Chondrocyte (in vitro differentiated cells): ENCODE results near the gene ATP13A1. TPM values are rescaled to one million over a fixed set of nuclear protein-coding genes. Genes with fewer than 3 reads are reported as not detected.
"Not testable (repeated sequence)": the region's sequence is repeated elsewhere in the genome, so short reads cannot be mapped to it uniquely, and the experiment has no call there.

Source experiments
- DNase-seq: peaks from one replicate; pipeline ENCODE4 v3.0.0; 2021; ENCODE audit warnings: mixed read lengths, low spot score
- H3K27ac Mint-ChIP-seq: one replicate; pipeline ENCODE4 v1.8.0; 2021; ENCODE audit warnings: mild to moderate bottlenecking, moderate library complexity, mixed read lengths; ENCODE audit not compliant: unreplicated experiment
- H3K27me3 Mint-ChIP-seq: 2 replicates; pipeline ENCODE4 v1.8.0; 2021; ENCODE audit warnings: low read depth, mixed read lengths
- H3K36me3 Mint-ChIP-seq: 2 replicates; pipeline ENCODE4 v1.8.0; 2021; ENCODE audit warnings: low read depth, mixed read lengths
- H3K4me1 Mint-ChIP-seq: 2 replicates; pipeline ENCODE4 v1.8.0; 2021; ENCODE audit warnings: low read depth, mild to moderate bottlenecking, mixed read lengths
- H3K4me3 Mint-ChIP-seq: one replicate; pipeline ENCODE4 v1.8.0; 2021; ENCODE audit warnings: mild to moderate bottlenecking, moderate library complexity, mixed read lengths; ENCODE audit not compliant: unreplicated experiment
- H3K9me3 Mint-ChIP-seq: 2 replicates; pipeline ENCODE4 v1.8.0; 2021; ENCODE audit warnings: low read depth, mixed read lengths
- total RNA-seq: library from RNA; stranded (reverse); gene quantifications from 3 replicates; pipeline ENCODE4 v1.2.1, GENCODE V29; 2021
- TF ChIP-seq, protein P1 (sequence below): fragments of 200-600 bp; sonication (generic); IDR thresholded peaks from 2 replicates; pipeline ENCODE4 v1.5.0; 2021; ENCODE audit warnings: antibody characterized with exemption, mild to moderate bottlenecking, moderate library complexity

Gene ATP13A1
- total RNA-seq, 1 donor from 2014 or later: 48.8 TPM

DNA sequence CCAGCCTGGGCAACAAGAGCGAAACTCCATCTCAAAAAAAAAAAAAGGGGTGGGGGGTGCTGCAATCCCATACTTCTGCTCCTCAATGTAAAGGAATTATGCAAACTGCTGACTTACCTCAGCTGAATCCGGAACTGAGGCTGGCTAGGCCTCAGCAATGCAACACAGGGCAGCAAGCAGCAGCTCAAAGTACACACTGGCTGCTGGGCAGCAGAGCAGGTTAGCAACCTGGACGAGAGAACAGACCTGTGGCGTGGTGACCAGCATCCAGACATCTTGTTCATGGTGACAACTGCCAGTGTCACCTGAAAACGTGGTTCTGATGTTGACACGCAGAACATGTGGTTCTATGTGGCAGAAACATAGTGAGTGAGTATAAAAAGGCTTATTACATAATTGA lies 41.4 kb upstream of the ATP13A1 start:
- no peak overlapping the region for H3K4me3 Mint-ChIP-seq
- TF ChIP-seq, protein P1, sequence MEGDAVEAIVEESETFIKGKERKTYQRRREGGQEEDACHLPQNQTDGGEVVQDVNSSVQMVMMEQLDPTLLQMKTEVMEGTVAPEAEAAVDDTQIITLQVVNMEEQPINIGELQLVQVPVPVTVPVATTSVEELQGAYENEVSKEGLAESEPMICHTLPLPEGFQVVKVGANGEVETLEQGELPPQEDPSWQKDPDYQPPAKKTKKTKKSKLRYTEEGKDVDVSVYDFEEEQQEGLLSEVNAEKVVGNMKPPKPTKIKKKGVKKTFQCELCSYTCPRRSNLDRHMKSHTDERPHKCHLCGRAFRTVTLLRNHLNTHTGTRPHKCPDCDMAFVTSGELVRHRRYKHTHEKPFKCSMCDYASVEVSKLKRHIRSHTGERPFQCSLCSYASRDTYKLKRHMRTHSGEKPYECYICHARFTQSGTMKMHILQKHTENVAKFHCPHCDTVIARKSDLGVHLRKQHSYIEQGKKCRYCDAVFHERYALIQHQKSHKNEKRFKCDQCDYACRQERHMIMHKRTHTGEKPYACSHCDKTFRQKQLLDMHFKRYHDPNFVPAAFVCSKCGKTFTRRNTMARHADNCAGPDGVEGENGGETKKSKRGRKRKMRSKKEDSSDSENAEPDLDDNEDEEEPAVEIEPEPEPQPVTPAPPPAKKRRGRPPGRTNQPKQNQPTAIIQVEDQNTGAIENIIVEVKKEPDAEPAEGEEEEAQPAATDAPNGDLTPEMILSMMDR: no peak
- no peak for DNase-seq
- no peak overlapping the region for H3K27ac Mint-ChIP-seq
- peaks cover 63% of the 10 kb centered on the region for H3K36me3 Mint-ChIP-seq
- H3K27me3 Mint-ChIP-seq: no peaks in the 10 kb centered on the region
- no peaks in the 10 kb centered on the region for H3K4me1 Mint-ChIP-seq
- H3K9me3 Mint-ChIP-seq: peaks cover 63% of the 10 kb centered on the region

DNA sequence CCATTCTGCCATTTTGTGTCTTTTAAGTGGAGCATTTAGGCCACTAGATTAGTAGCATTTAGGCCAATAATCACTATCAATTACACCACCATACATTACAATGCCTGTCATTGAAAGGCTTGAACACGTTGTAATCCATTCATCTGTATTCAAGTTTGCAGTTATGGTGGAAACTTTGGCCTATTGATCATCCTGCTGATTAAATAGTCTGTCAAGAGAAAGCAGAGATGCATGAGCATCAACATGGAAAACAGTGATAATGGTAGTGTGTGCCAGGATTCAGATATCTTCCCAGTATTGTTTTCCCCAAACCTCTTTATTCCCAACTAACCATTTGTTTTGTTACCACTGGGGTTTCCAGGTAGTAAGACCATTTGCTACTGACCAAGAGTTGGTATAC lies 37.0 kb upstream of the ATP13A1 start:
- DNase-seq, H3K4me1 Mint-ChIP-seq, H3K27me3 Mint-ChIP-seq, H3K27ac Mint-ChIP-seq, H3K4me3 Mint-ChIP-seq: not testable (repeated sequence)
- Mint-ChIP-seq H3K36me3 (peaks cover 35% of the 10 kb centered on the region), H3K9me3 (peaks cover 43% of the 10 kb centered on the region)

DNA sequence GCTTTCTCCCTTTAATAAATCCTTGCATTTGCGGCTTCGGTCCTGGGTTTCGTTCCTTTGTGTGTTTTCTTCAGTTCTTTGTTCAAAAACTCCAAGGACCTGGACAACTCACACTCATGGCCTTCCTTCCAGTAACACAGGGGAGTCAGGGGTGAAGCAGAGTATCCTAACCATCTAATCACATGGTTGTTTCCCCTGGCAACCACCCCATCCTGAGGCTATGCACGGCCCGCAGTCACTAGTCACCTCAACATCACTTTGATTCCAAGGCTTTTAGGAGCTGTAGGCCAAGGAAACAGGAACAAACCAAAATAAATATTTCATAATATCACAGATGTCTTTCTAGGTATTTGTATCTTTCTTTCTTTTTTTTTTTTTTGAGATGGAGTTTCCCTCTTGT lies 34.1 kb upstream of the ATP13A1 start:
- Mint-ChIP-seq H3K36me3 (peaks cover 16% of the 10 kb centered on the region), H3K4me3 (no peak overlapping the region), H3K27me3 (no peaks in the 10 kb centered on the region), H3K27ac (no peak overlapping the region), H3K4me1 (no peaks in the 10 kb centered on the region), H3K9me3 (peaks cover 27% of the 10 kb centered on the region)
- TF ChIP-seq, protein P1: no peak
- no peak for DNase-seq

DNA sequence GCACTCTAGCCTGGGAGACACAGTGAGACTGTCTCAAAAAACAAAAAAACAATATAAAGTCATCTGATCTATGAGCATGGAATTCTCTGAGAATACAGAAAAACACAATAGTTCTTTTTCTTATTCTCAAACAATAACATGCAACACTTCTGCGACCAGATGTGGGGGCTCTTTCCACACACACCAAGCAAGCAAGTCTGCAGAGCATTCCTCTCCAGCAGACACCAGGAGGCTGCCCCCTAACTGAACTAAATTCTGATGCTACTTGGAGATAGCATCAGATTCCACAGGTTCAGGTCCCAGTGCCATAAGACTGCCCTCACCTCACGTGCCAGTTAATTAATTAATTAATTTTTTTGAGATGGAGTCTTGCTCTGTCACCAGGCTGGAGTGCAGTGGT lies 32.9 kb upstream of the ATP13A1 start:
- Mint-ChIP-seq H3K9me3 (peaks cover 25% of the 10 kb centered on the region), H3K4me1 (no peaks in the 10 kb centered on the region), H3K4me3 (no peak overlapping the region), H3K27ac (no peak overlapping the region), H3K27me3 (no peaks in the 10 kb centered on the region), H3K36me3 (peaks cover 15% of the 10 kb centered on the region)
- no peak for DNase-seq
- TF ChIP-seq, protein P1: no peak

DNA sequence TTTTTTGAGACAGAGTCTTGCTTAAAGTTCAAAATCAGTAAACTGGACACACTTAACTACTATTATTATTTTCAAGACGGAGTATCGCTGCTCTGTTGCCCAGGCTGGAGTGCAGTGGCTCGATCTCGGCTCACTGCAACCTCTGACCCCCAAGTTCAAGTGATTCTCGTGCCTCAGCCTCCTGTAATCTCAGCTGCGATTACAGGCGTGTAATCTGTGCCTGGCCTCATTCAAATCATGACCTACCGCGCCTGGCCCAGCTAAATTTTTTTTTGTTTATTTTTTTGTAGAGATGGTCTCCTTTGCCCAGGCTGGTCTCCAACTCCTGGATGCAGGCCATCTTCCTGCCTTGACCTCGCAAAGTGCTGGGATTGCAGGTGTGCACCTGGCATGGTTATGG lies 28.2 kb upstream of the ATP13A1 start:
- Mint-ChIP-seq H3K27ac (no peak overlapping the region), H3K9me3 (peaks cover 3% of the 10 kb centered on the region), H3K4me3 (no peak overlapping the region), H3K36me3 (peaks cover 4% of the 10 kb centered on the region), H3K27me3 (no peaks in the 10 kb centered on the region), H3K4me1 (no peaks in the 10 kb centered on the region)
- TF ChIP-seq, protein P1: no peak
- no peak for DNase-seq

DNA sequence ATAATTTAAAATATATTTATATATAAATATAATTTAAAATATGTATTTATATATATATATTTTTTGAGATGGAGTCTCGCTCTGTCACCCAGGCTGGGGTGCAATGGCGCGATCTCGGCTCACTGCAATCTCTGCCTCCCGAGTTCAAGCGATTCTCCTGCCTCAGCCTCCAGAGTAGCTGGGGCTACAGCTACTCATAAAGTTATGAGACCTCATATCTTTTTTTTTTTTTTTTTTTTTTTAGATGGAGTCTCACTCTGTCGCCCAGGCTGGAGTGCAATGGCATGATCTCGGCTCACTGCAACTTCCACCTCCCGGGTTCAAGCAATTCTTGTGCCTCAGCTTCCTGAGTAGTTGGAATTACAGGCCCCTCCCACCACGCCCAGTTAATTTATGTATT lies 25.5 kb upstream of the ATP13A1 start:
- DNase-seq, H3K27ac Mint-ChIP-seq, H3K27me3 Mint-ChIP-seq, H3K4me3 Mint-ChIP-seq, H3K36me3 Mint-ChIP-seq, H3K4me1 Mint-ChIP-seq: not testable (repeated sequence)
- peaks cover 15% of the 10 kb centered on the region for H3K9me3 Mint-ChIP-seq
